Liver (tissue), 9 donors: ENCODE data around the gene CFAP57. TPM values are rescaled to one million over a fixed set of nuclear protein-coding genes. Genes with fewer than 3 reads are reported as not detected.

ENCODE experiments used
- DNase-seq: peaks from one replicate; pipeline ENCODE4 v3.0.0-alpha.2; 2017; ENCODE audit warnings: low spot score
- H3K27ac ChIP-seq, 2 donors: one replicate each; pipeline ENCODE4 v1.7.0; 2013; ENCODE audit warnings: inconsistent platforms in 2 of 2, low read length in 2 of 2, control low read depth in 1 of 2, low read depth in 1 of 2, mild to moderate bottlenecking in 1 of 2
- H3K27me3 ChIP-seq, 4 donors: one replicate each; pipeline versions ENCODE4 v1.6.1 to v1.7.0; 2013; ENCODE audit warnings: low read length in 3 of 4, inconsistent platforms in 1 of 4, mild to moderate bottlenecking in 1 of 4, moderate library complexity in 1 of 4; ENCODE audit not compliant: control insufficient read depth in 4 of 4, insufficient read depth in 4 of 4
- H3K36me3 ChIP-seq, 4 donors: one replicate each; pipeline versions ENCODE4 v1.6.1 to v1.7.0; 2013; ENCODE audit warnings: low read length in 3 of 4, mild to moderate bottlenecking in 3 of 4, low read depth in 1 of 4, moderate library complexity in 1 of 4; ENCODE audit not compliant: control insufficient read depth in 4 of 4, insufficient read depth in 3 of 4
- H3K4me1 ChIP-seq, 4 donors: one replicate each; pipeline versions ENCODE4 v1.6.1 to v1.7.0; 2013; ENCODE audit warnings: low read length in 3 of 4, mild to moderate bottlenecking in 3 of 4, moderate library complexity in 1 of 4; ENCODE audit not compliant: control insufficient read depth in 4 of 4, insufficient read depth in 4 of 4
- H3K4me3 ChIP-seq, 3 donors: one replicate each; pipeline versions ENCODE4 v1.6.1 to v1.7.0; 2013; ENCODE audit warnings: low read length in 3 of 3, control low read depth in 1 of 3, low read depth in 1 of 3, mild to moderate bottlenecking in 1 of 3
- H3K9ac ChIP-seq, 2 donors: one replicate each; pipeline ENCODE4 v1.7.0; 2013; ENCODE audit warnings: low read length in 2 of 2, mild to moderate bottlenecking in 2 of 2, moderate library complexity in 2 of 2, control low read depth in 1 of 2, low read depth in 1 of 2
- H3K9me3 ChIP-seq, 4 donors: one replicate each; pipeline versions ENCODE4 v1.6.1 to v1.7.0; 2013; ENCODE audit warnings: low read length in 3 of 4; ENCODE audit not compliant: control insufficient read depth in 4 of 4
- CTCF ChIP-seq: fragments of 150-350 bp; IDR thresholded peaks from 2 replicates; pipeline ENCODE4 v1.5.1; 2017; ENCODE audit warnings: improper control_type of control experiment, low read depth, low read length; ENCODE audit not compliant: missing input control
- EGR1 ChIP-seq, 2 donors: IDR thresholded peaks; 2 replicates each; pipeline ENCODE4 v1.6.1; 2016 to 2018; ENCODE audit warnings: antibody characterized with exemption in 2 of 2, low read depth in 2 of 2
- FOXA1 ChIP-seq: IDR thresholded peaks from 2 replicates; pipeline ENCODE4 v1.6.1; 2016; ENCODE audit warnings: antibody characterized with exemption
- FOXA2 ChIP-seq: IDR thresholded peaks from 2 replicates; pipeline ENCODE4 v1.6.1; 2016; ENCODE audit warnings: antibody characterized with exemption
- GABPA ChIP-seq, 2 donors: IDR thresholded peaks in 1 of 2; conservative IDR thresholded peaks in 1 of 2; 2 replicates each; pipeline ENCODE4 v1.6.1; 2016; ENCODE audit warnings: antibody characterized with exemption in 2 of 2, mild to moderate bottlenecking in 1 of 2, moderate library complexity in 1 of 2
- HNF4A ChIP-seq, 2 donors: conservative IDR thresholded peaks; 2 replicates each; pipeline ENCODE4 v1.6.1; 2016; ENCODE audit warnings: antibody characterized with exemption in 2 of 2, mild to moderate bottlenecking in 2 of 2
- HNF4G ChIP-seq: IDR thresholded peaks from 2 replicates; pipeline ENCODE4 v1.6.1; 2016; ENCODE audit warnings: antibody characterized with exemption
- JUND ChIP-seq, 2 donors: IDR thresholded peaks; 2 replicates each; pipeline ENCODE4 v1.6.1; 2016; ENCODE audit warnings: antibody characterized with exemption in 2 of 2
- MAX ChIP-seq: IDR thresholded peaks from 2 replicates; pipeline ENCODE4 v1.6.1; 2016; ENCODE audit warnings: antibody characterized with exemption
- NR2F2 ChIP-seq: IDR thresholded peaks from 2 replicates; pipeline ENCODE4 v1.6.1; 2016; ENCODE audit warnings: antibody characterized with exemption
- RAD21 ChIP-seq, 2 donors: IDR thresholded peaks; 2 replicates each; pipeline ENCODE4 v1.6.1; 2016; ENCODE audit warnings: antibody characterized with exemption in 2 of 2, mild to moderate bottlenecking in 2 of 2
- REST ChIP-seq: IDR thresholded peaks from 2 replicates; pipeline ENCODE4 v1.6.1; 2016; ENCODE audit warnings: antibody characterized with exemption, mild to moderate bottlenecking
- RXRA ChIP-seq, 2 donors: IDR thresholded peaks; 2 replicates each; pipeline ENCODE4 v1.6.1; 2017 to 2018; ENCODE audit warnings: antibody characterized with exemption in 2 of 2, mild to moderate bottlenecking in 1 of 2
- SP1 ChIP-seq: IDR thresholded peaks from 2 replicates; pipeline ENCODE4 v1.6.1; 2018; ENCODE audit warnings: antibody characterized with exemption, mild to moderate bottlenecking
- TAF1 ChIP-seq: conservative IDR thresholded peaks from 2 replicates; pipeline ENCODE4 v1.6.1; 2016; ENCODE audit warnings: antibody characterized with exemption, mild to moderate bottlenecking
- YY1 ChIP-seq: IDR thresholded peaks from 2 replicates; pipeline ENCODE4 v1.6.1; 2016; ENCODE audit warnings: antibody characterized with exemption, mild to moderate bottlenecking
- WGBS: extraction: QIAGEN DNeasy Blood & Tissue Kit; methylation state at CpG from one replicate; pipeline ENCODE4 v1.1.7; 2013; 5-methylcytosine and 5-hydroxymethylcytosine counted together
- polyA plus RNA-seq, 2 donors: library from polyadenylated mRNA; stranded (reverse) in 1 of 2; unstranded in 1 of 2; fragments of 200-250 nt in 1 of 2; fragments of >200 nt in 1 of 2; fragmentation: Nextera tagmentation in 1 of 2; extraction: Ambion mirVana in 1 of 2; gene quantifications; one replicate each; pipeline versions ENCODE4 v1.2.1 to v1.2.3, GENCODE V29; 2013 to 2015
- total RNA-seq, 2 donors: library from RNA; depleted of rRNA; stranded (reverse); fragments of >200 nt; gene quantifications; one replicate each; pipeline ENCODE4 v1.2.3, GENCODE V29; 2014
- donor health status: healthy.
- donor health status: healthy.
- donor health status: healthy.
- donor health status: healthy.
- donor health status: healthy.

The CFAP57 gene
- total and polyA plus RNA-seq, 4 donors: under 0.01 to 14.5 (median 0.10) TPM

- DNase-seq: no peak
- TF ChIP-seq FOXA1: no peak
- no peak for TF ChIP-seq TAF1
- TF ChIP-seq JUND (IDR thresholded peaks at IDR 0.05): no peak
- no peak for TF ChIP-seq EGR1 (IDR thresholded peaks at IDR 0.05; ENCODE audit: low read depth in 2 of 2)
- no peak for TF ChIP-seq NR2F2
- no peak for TF ChIP-seq GABPA (IDR thresholded peaks at IDR 0.05 in 1 of 2, conservative IDR thresholded peaks at IDR 0.05 in 1 of 2)
- no peak for TF ChIP-seq HNF4A (conservative IDR thresholded peaks at IDR 0.05)
- no peak for TF ChIP-seq MAX
- TF ChIP-seq YY1: no peak
- TF ChIP-seq REST: no peak
- TF ChIP-seq SP1: no peak
- TF ChIP-seq HNF4G: no peak
- TF ChIP-seq CTCF: no peak
- no peak for TF ChIP-seq RXRA (IDR thresholded peaks at IDR 0.05)
- TF ChIP-seq RAD21 (IDR thresholded peaks at IDR 0.05): no peak
- Histone ChIP-seq H3K9ac (no peak overlapping the region), H3K4me3 (no peak overlapping the region), H3K27ac (no peak overlapping the region), H3K4me1 (peaks cover 3 to 7% (median 6%) of the 10 kb centered on the region in 4 donors), H3K36me3 (no peaks in the 10 kb centered on the region), H3K9me3 (no peaks in the 10 kb centered on the region), H3K27me3 (peaks cover 0 to 1% (median 0%) of the 10 kb centered on the region in 4 donors)
- WGBS: 83% methylated on average over 5 of the region's 5 CpGs
Measured at GRCh38 chr1:43149889-43150288, 22.2 kb upstream of the CFAP57 start.

GRCh38 chr1:43152866-43153265 lies 19.3 kb upstream of the CFAP57 start:
- TF ChIP-seq JUND (IDR thresholded peaks at IDR 0.05) (no peak), SP1 (no peak), REST (no peak), FOXA2 (no peak), CTCF (no peak)
- Histone ChIP-seq H3K27me3 (no peaks in the 10 kb centered on the region), H3K27ac (no peak overlapping the region)

More at GRCh38 chr1:43152866-43153265, 19.3 kb upstream of the CFAP57 start:
- H3K4me1 ChIP-seq: peaks cover 0 to 2% (median under 1%) of the 10 kb centered on the region in 4 donors
- H3K9me3 ChIP-seq: no peaks in the 10 kb centered on the region
- WGBS: 48% methylated on average over 4 of the region's 4 CpGs
- H3K36me3 ChIP-seq: no peaks in the 10 kb centered on the region
- DNase-seq: no peak
- no peak overlapping the region for H3K4me3 ChIP-seq
- no peak overlapping the region for H3K9ac ChIP-seq
